ENCODE measurements around the gene LILRB5. TPM values are rescaled to one million over a fixed set of nuclear protein-coding genes. Genes with fewer than 3 reads are reported as not detected.

Gene LILRB5
- total and polyA plus RNA-seq, 2 of the 4 experiments (the other 2 are of a cell fraction), result not detected

DNA sequence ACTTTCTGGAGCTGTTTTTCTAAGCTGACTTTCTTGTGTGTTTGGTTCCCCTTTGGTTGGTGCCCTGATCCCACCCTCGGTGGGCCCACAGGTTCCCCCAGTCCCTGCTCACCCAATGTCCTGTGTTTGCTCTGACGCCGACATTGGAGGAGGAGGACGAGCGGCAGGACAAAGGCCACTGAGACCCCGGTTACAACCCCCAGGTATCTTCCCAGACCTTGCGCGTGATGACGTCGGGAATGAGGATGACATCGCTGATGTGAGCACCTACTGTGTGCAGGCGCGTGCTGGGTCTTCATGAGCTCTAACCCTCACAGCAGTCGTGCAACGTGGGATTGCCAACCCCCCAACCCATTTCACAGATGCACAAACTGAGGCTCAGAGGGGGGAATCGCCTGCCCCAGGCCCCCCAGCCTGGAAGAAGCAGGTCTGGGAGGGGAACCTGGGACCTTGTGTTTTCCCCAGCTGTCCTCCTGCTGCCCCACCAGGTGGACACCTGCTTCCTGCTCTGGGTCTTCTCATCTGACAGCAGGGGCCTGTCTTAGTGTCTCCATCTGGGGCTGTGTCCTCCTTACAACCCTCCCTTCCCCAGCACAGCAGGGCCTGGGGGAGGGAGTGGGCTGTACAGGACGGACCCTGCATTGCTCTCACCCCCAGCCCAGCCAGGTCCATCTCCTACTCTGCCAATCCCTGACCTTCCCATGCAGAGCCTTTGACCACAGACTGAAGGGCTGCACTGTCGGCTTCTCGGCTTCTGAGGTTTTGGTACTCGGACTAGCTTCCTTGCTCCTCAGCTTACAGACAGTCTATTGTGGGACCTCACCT, 9.8 kb downstream of the LILRB5 start:
- H3K4me3 ChIP-seq (ENCODE audit: insufficient read depth, low read depth, low read length), result no peak overlapping the region
- no peak overlapping the region for H4K91ac ChIP-seq (ENCODE audit: insufficient read depth, low read depth, low read length)
- no peak overlapping the region for H3K23ac ChIP-seq (ENCODE audit: low read depth, low read length)
- BruUV-seq (replicated peaks), result no TSS peak
- POLR2A ChIA-PET (ENCODE audit: unreplicated experiment), result no interaction called here
- no peak overlapping the region for H2AK9ac ChIP-seq (replicated peaks; ENCODE audit: low read depth, low read length, poor library complexity)
- H4K20me1 ChIP-seq (ENCODE audit: insufficient read depth, low read length), result no peaks in the 10 kb centered on the region
- H3K79me1 ChIP-seq (ENCODE audit: low read depth in 1 of 2, low read length in 2 of 2), result no peaks in the 10 kb centered on the region
- no peak for DNase-seq
- H2BK15ac ChIP-seq (ENCODE audit: low read depth, low read length), result no peak overlapping the region
- no peak overlapping the region for H2BK120ac ChIP-seq (ENCODE audit: low read depth, low read length)
- no peak overlapping the region for H4K5ac ChIP-seq (ENCODE audit: low read depth, low read length)
- H2BK20ac ChIP-seq (ENCODE audit: low read depth, low read length), result no peak overlapping the region
- H2BK5ac ChIP-seq (ENCODE audit: low read depth, low read length, poor library complexity, severe bottlenecking), result no peak overlapping the region
- H3K14ac ChIP-seq (replicated peaks; ENCODE audit: low read depth, low read length), result no peak overlapping the region
- dilution Hi-C loops (cut with HindIII; ENCODE audit: low sequenced_read_pairs, unreplicated experiment), result no loop called here
- no peak overlapping the region for H3K9ac ChIP-seq (ENCODE audit: low read depth, low read length)
- H3K36me3 ChIP-seq (ENCODE audit: control insufficient read depth, insufficient read depth, low read length), result no peaks in the 10 kb centered on the region
- H3K9me1 ChIP-seq (ENCODE audit: insufficient read depth, low read length), result no peaks in the 10 kb centered on the region
- CTCF ChIA-PET, result interaction anchor here (0.5 kb wide), 1 partner anchor 18 kb away, joined by 7 read pairs; no protein-coding TSS in a partner anchor
- no peaks in the 10 kb centered on the region for H3K4me1 ChIP-seq (ENCODE audit: control insufficient read depth, insufficient read depth, low read length)
- H3K18ac ChIP-seq (ENCODE audit: low read depth, low read length), result no peak overlapping the region
- H3K27me3 ChIP-seq (ENCODE audit: control insufficient read depth, insufficient read depth, low read length), result peaks cover 1% of the 10 kb centered on the region
- H3K4ac ChIP-seq (ENCODE audit: low read depth, low read length), result no peak overlapping the region
- intact Hi-C loops (cut with micrococcal nuclease), result no loop called here
- H2AK5ac ChIP-seq (ENCODE audit: low read depth, low read length), result no peak overlapping the region
- H2AFZ ChIP-seq (replicated peaks; ENCODE audit: low read length, poor library complexity), result peak overlapping the region; percentile 3
- WGBS, 2 experiments (ENCODE audit: extremely low coverage in 2 of 2, insufficient read length in 1 of 2), result 82% methylated on average over 8 of the region's 20 CpGs; no CpG with 5 or more reads in 1 of the 2 experiments
- in situ Hi-C loops (cut with MboI; ENCODE audit: low sequenced_read_pairs), result no loop called here
- H3K9me3 ChIP-seq (ENCODE audit: control insufficient read depth, insufficient read depth, low read length), result no peaks in the 10 kb centered on the region
- ATAC-seq (ENCODE audit: low read depth), result no peak
- H3K56ac ChIP-seq (ENCODE audit: extremely low read depth, insufficient read depth, low read length), result no peak overlapping the region
- TF ChIP-seq MAZ (IDR thresholded peaks at IDR 0.05; ENCODE audit: borderline replicate concordance, low read depth, low read length), result no peak
- TF ChIP-seq MAFK (IDR thresholded peaks at IDR 0.05; ENCODE audit: low read depth, low read length), result no peak
- TF ChIP-seq POLR2A (IDR thresholded peaks at IDR 0.05; ENCODE audit: low read depth, low read length), result no peak
- TF ChIP-seq RFX5 (IDR thresholded peaks at IDR 0.05; ENCODE audit: low read depth, low read length), result no peak
- TF ChIP-seq BHLHE40 (IDR thresholded peaks at IDR 0.05; ENCODE audit: low read depth, low read length), result no peak
- TF ChIP-seq RCOR1 (IDR thresholded peaks at IDR 0.05; ENCODE audit: insufficient replicate concordance, low read length), result no peak
- no peak for TF ChIP-seq RAD21 (IDR thresholded peaks at IDR 0.05; ENCODE audit: low read length)
- TF ChIP-seq SMC3 (IDR thresholded peaks at IDR 0.05; ENCODE audit: low read depth, low read length), result no peak
- TF ChIP-seq FOS (IDR thresholded peaks at IDR 0.05; ENCODE audit: low read depth, low read length), result no peak
- no peak for TF ChIP-seq NFE2L2 (IDR thresholded peaks at IDR 0.05; ENCODE audit: low read depth, low read length)
- TF ChIP-seq CEBPB (IDR thresholded peaks at IDR 0.05; ENCODE audit: low read depth, low read length), result no peak
- no peak for TF ChIP-seq MXI1 (IDR thresholded peaks at IDR 0.05; ENCODE audit: borderline replicate concordance, low read depth, low read length)
- TF ChIP-seq, protein P1, sequence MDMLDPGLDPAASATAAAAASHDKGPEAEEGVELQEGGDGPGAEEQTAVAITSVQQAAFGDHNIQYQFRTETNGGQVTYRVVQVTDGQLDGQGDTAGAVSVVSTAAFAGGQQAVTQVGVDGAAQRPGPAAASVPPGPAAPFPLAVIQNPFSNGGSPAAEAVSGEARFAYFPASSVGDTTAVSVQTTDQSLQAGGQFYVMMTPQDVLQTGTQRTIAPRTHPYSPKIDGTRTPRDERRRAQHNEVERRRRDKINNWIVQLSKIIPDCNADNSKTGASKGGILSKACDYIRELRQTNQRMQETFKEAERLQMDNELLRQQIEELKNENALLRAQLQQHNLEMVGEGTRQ (IDR thresholded peaks at IDR 0.05; ENCODE audit: low read depth, low read length), result no peak
- TF ChIP-seq, protein P2, sequence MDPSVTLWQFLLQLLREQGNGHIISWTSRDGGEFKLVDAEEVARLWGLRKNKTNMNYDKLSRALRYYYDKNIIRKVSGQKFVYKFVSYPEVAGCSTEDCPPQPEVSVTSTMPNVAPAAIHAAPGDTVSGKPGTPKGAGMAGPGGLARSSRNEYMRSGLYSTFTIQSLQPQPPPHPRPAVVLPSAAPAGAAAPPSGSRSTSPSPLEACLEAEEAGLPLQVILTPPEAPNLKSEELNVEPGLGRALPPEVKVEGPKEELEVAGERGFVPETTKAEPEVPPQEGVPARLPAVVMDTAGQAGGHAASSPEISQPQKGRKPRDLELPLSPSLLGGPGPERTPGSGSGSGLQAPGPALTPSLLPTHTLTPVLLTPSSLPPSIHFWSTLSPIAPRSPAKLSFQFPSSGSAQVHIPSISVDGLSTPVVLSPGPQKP (IDR thresholded peaks at IDR 0.05; ENCODE audit: borderline replicate concordance, low read depth, low read length), result no peak
- no peak overlapping the region; the same call in 1 of the 2 replicates for H3K4me2 ChIP-seq (ENCODE audit: low read depth, low read length)
- H4K8ac ChIP-seq (ENCODE audit: low read depth in 2 of 2, low read length in 2 of 2), result no peak overlapping the region
- H3K27ac ChIP-seq (ENCODE audit: insufficient read depth, low read length), result no peak overlapping the region
